B cell (primary cell): ENCODE measurements around the gene EXOC1. TPM values are rescaled to one million over a fixed set of nuclear protein-coding genes. Genes with fewer than 3 reads are reported as not detected.

Experiments
- ATAC-seq: fragments of 200-7000 bp; cut with Tn5 transposase; one replicate; pipeline ENCODE4 v1.10.0; 2021; ENCODE audit warnings: low read depth, mild to moderate bottlenecking, moderate number of reproducible peaks, moderate library complexity
- CTCF ChIA-PET: fragments of 350-600 bp; sonication (Branson Sonifier 250); formaldehyde crosslinking; loops from one replicate; lab custom pipeline; 2021; ENCODE audit warnings: antibody characterized with exemption, inconsistent platforms; lab: Charles Lee
- POLR2A ChIA-PET: fragments of 350-600 bp; sonication (Branson Sonifier 250); formaldehyde crosslinking; loops from one replicate; lab custom pipeline; 2021; ENCODE audit warnings: antibody characterized with exemption; lab: Charles Lee
- DNase-seq: peaks from one replicate; pipeline ENCODE4 v3.0.0; 2013
- H2AFZ ChIP-seq: 2 replicates; pipeline ENCODE4 v1.6.1; 2012; ENCODE audit warnings: mild to moderate bottlenecking, low read depth, low read length; ENCODE audit not compliant: insufficient read depth, poor library complexity, severe bottlenecking
- H3K27ac ChIP-seq, 2 donors: 1 replicate in 1 of 2; 2 replicates in 1 of 2; pipeline ENCODE4 v1.5.1; 2012 to 2013; ENCODE audit warnings: low read length in 2 of 2, mild to moderate bottlenecking in 2 of 2, moderate library complexity in 1 of 2
- H3K27me3 ChIP-seq, 4 experiments: fragments of 200-600 bp in 1 of 4; sonication (generic) in 1 of 4; replicated peaks in 1 of 4; 1 replicate in 2 of 4; 2 replicates in 2 of 4; pipeline versions ENCODE4 v1.6.1 to v1.7.0; 2013 to 2016; ENCODE audit warnings: low read length in 3 of 4, mild to moderate bottlenecking in 2 of 4, mixed read lengths in 1 of 4, moderate library complexity in 1 of 4; ENCODE audit not compliant: insufficient read depth in 4 of 4, control insufficient read depth in 3 of 4; ENCODE audit errors: control extremely low read depth in 1 of 4
- H3K36me3 ChIP-seq, 2 experiments: replicated peaks in 1 of 2; 1 replicate in 1 of 2; 2 replicates in 1 of 2; pipeline versions ENCODE4 v1.6.1 to v1.7.1; 2013; ENCODE audit warnings: low read length in 1 of 2; ENCODE audit not compliant: insufficient read depth in 2 of 2, control insufficient read depth in 1 of 2; ENCODE audit errors: control extremely low read depth in 1 of 2, extremely low read depth in 1 of 2
- H3K4me1 ChIP-seq, 2 donors: fragments of 200-600 bp in 1 of 2; sonication (generic) in 1 of 2; 1 replicate in 1 of 2; 2 replicates in 1 of 2; pipeline versions ENCODE4 v1.5.1 to v1.6.1; 2013 to 2017; ENCODE audit warnings: low read length in 2 of 2; ENCODE audit not compliant: control insufficient read depth in 2 of 2, insufficient read depth in 2 of 2
- H3K4me2 ChIP-seq: replicated peaks from 2 replicates; pipeline ENCODE3; 2012; ENCODE audit warnings: mild to moderate bottlenecking, low read depth, low read length; ENCODE audit not compliant: poor library complexity, severe bottlenecking
- H3K4me3 ChIP-seq, 5 experiments: fragments of 200-600 bp in 1 of 5; sonication (generic) in 1 of 5; 1 replicate in 3 of 5; 2 replicates in 2 of 5; pipeline versions ENCODE4 v1.5.1 to v1.7.0; 2011 to 2016; ENCODE audit warnings: low read length in 4 of 5, mild to moderate bottlenecking in 4 of 5, low read depth in 2 of 5, control low read depth in 1 of 5, moderate library complexity in 1 of 5; ENCODE audit not compliant: insufficient read depth in 1 of 5; ENCODE audit errors: control extremely low read depth in 1 of 5, extremely low read depth in 1 of 5
- H3K79me2 ChIP-seq: fragments of 200-600 bp; sonication (generic); one replicate; pipeline ENCODE4 v1.6.0; 2016; ENCODE audit warnings: low read length; ENCODE audit not compliant: control insufficient read depth, insufficient read depth
- H3K9ac ChIP-seq: fragments of 200-600 bp; sonication (generic); 2 replicates; pipeline ENCODE4 v1.6.1; 2017; ENCODE audit warnings: mild to moderate bottlenecking, low read length, moderate library complexity
- H3K9me3 ChIP-seq, 3 donors: one replicate each; pipeline versions ENCODE4 v1.6.1 to v1.7.1; 2013; ENCODE audit warnings: low read length in 2 of 3; ENCODE audit not compliant: control insufficient read depth in 2 of 3, insufficient read depth in 1 of 3; ENCODE audit errors: control extremely low read depth in 1 of 3
- H4K20me1 ChIP-seq: 2 replicates; pipeline ENCODE4 v1.6.0; 2012; ENCODE audit warnings: mild to moderate bottlenecking, low read length; ENCODE audit not compliant: insufficient read depth, control insufficient read depth, poor library complexity, severe bottlenecking
- H3K27ac Mint-ChIP-seq: one replicate; pipeline ENCODE4 v1.8.0; 2021; ENCODE audit warnings: mixed read lengths
- H3K27me3 Mint-ChIP-seq: one replicate; pipeline ENCODE4 v1.8.0; 2021; ENCODE audit warnings: mixed read lengths
- H3K4me1 Mint-ChIP-seq: one replicate; pipeline ENCODE4 v1.8.0; 2021; ENCODE audit warnings: mixed read lengths
- H3K4me3 Mint-ChIP-seq: one replicate; pipeline ENCODE4 v1.8.0; 2021; ENCODE audit warnings: mixed read lengths
- H3K9me3 Mint-ChIP-seq: one replicate; pipeline ENCODE4 v1.8.0; 2022; ENCODE audit warnings: mixed read lengths; ENCODE audit not compliant: insufficient read depth
- CTCF ChIP-seq: fragments of 200-600 bp; IDR thresholded peaks from one replicate; pipeline ENCODE4 v1.8.0; 2022; ENCODE audit warnings: antibody characterized with exemption, mild to moderate bottlenecking
- EZH2 ChIP-seq: IDR thresholded peaks from 2 replicates; pipeline ENCODE4 v1.6.1; 2012; ENCODE audit warnings: borderline replicate concordance, low read depth, mild to moderate bottlenecking, moderate library complexity, low read length; ENCODE audit not compliant: insufficient read depth, poor library complexity, severe bottlenecking
- WGBS: methylation state at CpG from one replicate; pipeline ENCODE4 v1.1.5; 2013; ENCODE audit warnings: missing lambda C conversion rate; ENCODE audit not compliant: insufficient coverage; 5-methylcytosine and 5-hydroxymethylcytosine counted together
- intact Hi-C: fragments of 100-400 bp; cut with micrococcal nuclease; formaldehyde crosslinking; loops from one replicate; pipeline ENCODE4 v1.10.0; 2022
- polyA plus RNA-seq: library from polyadenylated mRNA; depleted of rRNA; stranded (reverse); fragments of >200 nt; gene quantifications from 2 replicates; pipeline ENCODE4 v1.2.3, GENCODE V29; 2012
- total RNA-seq, 2 donors: library from RNA; stranded (reverse); fragments of 120-200 nt in 1 of 2; gene quantifications; 1 replicate in 1 of 2; 2 replicates in 1 of 2; pipeline versions ENCODE4 v1.2.3 to v1.2.4, GENCODE V29; 2013 to 2022

Gene EXOC1
- total and polyA plus RNA-seq, 2 donors (not counting 1 experiment from before 2014, with no cell fraction given), result 10.0 to 42.5 TPM

- peaks cover 1 to 10% (median 7%) of the 10 kb centered on the region in 3 donors for H3K9me3 ChIP-seq
These were observed 85.0 kb downstream of the EXOC1 start for GRCh38 chr4:55938481-55938880.

More at GRCh38 chr4:55938481-55938880, 85.0 kb downstream of the EXOC1 start:
- TF ChIP-seq EZH2, result no peak
- no peak for TF ChIP-seq CTCF
- Mint-ChIP-seq H3K27me3 (no peaks in the 10 kb centered on the region), H3K9me3 (peaks cover 13% of the 10 kb centered on the region), H3K27ac (peak overlapping the region; percentile 67), H3K4me1 (peaks cover 14% of the 10 kb centered on the region), H3K4me3 (no peak overlapping the region)
- no peak overlapping the region for H3K4me3 ChIP-seq
- peaks cover 11 to 12% of the 10 kb centered on the region in 2 donors for H3K4me1 ChIP-seq
- ChIA-PET CTCF (interaction anchor here (1.1 to 1.7 kb wide), 2 partner anchors 9 to 10 kb away, joined by 3 to 4 read pairs; partner anchors contain the start of gene CEP135), POLR2A (no interaction called here)
- DNase-seq, result no peak
- no peak overlapping the region for H3K9ac ChIP-seq
- no peak for ATAC-seq
- H3K36me3 ChIP-seq, result peaks cover 0 to 11% of the 10 kb centered on the region in 2 experiments
- intact Hi-C loops, result no loop called here
- H3K27ac ChIP-seq, result peak overlapping the region in 1 of 2 donors; percentile 46
- no peaks in the 10 kb centered on the region for H4K20me1 ChIP-seq
- H3K27me3 ChIP-seq, result no peaks in the 10 kb centered on the region
- H3K79me2 ChIP-seq, result no peaks in the 10 kb centered on the region
- H2AFZ ChIP-seq, result no peak overlapping the region
- peak overlapping the region; percentile 9 for H3K4me2 ChIP-seq
- no CpG with 5 or more reads among the region's 1 CpG for WGBS
